Measurements from ENCODE around the gene HP.

GRCh38 chr16:72043058-72043457 lies 11.2 kb upstream of the HP start:
- TF ChIP-seq, protein P1, sequence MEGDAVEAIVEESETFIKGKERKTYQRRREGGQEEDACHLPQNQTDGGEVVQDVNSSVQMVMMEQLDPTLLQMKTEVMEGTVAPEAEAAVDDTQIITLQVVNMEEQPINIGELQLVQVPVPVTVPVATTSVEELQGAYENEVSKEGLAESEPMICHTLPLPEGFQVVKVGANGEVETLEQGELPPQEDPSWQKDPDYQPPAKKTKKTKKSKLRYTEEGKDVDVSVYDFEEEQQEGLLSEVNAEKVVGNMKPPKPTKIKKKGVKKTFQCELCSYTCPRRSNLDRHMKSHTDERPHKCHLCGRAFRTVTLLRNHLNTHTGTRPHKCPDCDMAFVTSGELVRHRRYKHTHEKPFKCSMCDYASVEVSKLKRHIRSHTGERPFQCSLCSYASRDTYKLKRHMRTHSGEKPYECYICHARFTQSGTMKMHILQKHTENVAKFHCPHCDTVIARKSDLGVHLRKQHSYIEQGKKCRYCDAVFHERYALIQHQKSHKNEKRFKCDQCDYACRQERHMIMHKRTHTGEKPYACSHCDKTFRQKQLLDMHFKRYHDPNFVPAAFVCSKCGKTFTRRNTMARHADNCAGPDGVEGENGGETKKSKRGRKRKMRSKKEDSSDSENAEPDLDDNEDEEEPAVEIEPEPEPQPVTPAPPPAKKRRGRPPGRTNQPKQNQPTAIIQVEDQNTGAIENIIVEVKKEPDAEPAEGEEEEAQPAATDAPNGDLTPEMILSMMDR (IDR thresholded peaks at IDR 0.05) = no peak
- TF ChIP-seq ELF4 (CRISPR knock-in tag; IDR thresholded peaks at IDR 0.05; ENCODE audit: low read depth) = no peak
- TF ChIP-seq FOXP4 (CRISPR knock-in tag; IDR thresholded peaks at IDR 0.05) = no peak
- TF ChIP-seq, protein P2, sequence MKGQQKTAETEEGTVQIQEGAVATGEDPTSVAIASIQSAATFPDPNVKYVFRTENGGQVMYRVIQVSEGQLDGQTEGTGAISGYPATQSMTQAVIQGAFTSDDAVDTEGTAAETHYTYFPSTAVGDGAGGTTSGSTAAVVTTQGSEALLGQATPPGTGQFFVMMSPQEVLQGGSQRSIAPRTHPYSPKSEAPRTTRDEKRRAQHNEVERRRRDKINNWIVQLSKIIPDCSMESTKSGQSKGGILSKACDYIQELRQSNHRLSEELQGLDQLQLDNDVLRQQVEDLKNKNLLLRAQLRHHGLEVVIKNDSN (CRISPR knock-in tag; IDR thresholded peaks at IDR 0.05) = no peak
- TF ChIP-seq ZNF512 (CRISPR knock-in tag; IDR thresholded peaks at IDR 0.05; ENCODE audit: borderline replicate concordance) = no peak
- TF ChIP-seq FOXJ3 (CRISPR knock-in tag; IDR thresholded peaks at IDR 0.05; ENCODE audit: borderline replicate concordance) = no peak
- no peak for TF ChIP-seq ARID4B (CRISPR knock-in tag; IDR thresholded peaks at IDR 0.05; ENCODE audit: borderline replicate concordance)
- no peak for TF ChIP-seq ZNF263 (CRISPR knock-in tag; IDR thresholded peaks at IDR 0.05; ENCODE audit: low read depth)
- no peak for TF ChIP-seq JUN (CRISPR knock-in tag; IDR thresholded peaks at IDR 0.05)
